Pulmonary artery endothelial cell (primary cell): ENCODE results near the gene KCNJ1. TPM values are rescaled to one million over a fixed set of nuclear protein-coding genes. Genes with fewer than 3 reads are reported as not detected.

Source experiments
- DNase-seq: peaks from one replicate; pipeline ENCODE4 v3.0.0-alpha.2; 2011; ENCODE audit warnings: low read depth, low spot score
- total RNA-seq: library from RNA; depleted of rRNA; stranded (reverse); fragments of >200 nt; gene quantifications from 2 replicates; pipeline ENCODE4 v1.2.3, GENCODE V29; 2014

KCNJ1 gene
- total RNA-seq, 1 donor from 2014 or later: not detected

DNA sequence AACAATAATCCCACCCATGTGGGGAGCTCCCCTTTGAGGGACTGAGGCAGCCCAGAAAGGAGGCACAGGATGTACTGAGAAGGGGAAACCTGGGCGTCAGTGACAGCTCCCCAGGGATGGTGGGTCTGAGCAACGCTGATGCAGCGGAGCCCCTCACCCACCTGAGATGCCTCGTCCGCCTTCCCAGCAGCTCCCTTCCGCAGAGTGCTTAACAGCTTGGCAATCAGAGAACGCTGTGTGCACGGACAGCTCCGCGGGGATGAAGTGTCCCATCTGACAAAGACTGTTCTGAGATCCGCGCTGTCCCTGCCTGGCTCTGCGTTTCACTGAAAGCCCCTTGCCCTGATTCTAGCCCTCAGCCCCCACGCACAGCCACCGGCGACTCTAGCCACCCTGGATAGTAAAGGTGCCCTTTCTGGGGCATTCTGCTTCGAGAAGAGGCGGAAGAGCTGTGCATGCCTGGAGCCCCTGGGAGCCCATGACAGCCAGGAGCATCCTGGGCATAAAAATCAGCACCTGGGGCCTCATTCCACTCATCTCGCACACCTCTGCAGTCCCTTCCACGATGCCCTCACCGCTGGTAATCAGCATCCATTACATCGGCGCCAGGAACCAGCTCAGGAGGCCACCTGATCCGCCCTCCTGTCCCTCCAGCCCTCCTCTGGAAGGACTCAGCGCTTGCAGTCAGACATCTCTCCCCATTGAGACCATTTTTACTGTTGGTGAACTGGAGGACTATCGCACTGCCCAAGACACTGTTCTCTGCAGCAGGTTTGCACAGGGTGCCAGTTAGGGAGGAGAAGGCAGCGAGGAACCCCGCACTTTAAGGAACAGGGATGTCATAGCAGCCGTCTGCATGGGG is 34.8 kb upstream of the KCNJ1 start:
- no peak for DNase-seq

DNA sequence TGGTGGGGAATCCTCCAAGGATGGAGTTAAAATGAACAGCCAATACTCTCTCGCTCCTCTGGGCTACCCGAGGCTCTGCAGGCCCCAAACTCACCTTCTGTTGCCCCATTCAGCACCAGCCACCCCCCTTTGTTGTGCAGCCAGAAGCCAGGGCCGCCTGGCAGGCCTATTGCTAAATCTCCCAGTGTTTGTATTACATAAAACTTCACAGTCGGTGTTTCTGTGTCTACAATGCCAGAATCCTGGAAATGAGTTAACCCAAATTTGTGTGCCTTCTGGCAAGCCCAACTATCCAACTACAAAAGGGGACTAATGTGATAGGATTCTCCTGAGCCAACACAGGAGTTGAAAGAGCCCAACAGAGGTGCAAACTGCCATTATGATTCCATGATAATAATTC is 33.4 kb upstream of the KCNJ1 start:
- DNase-seq: no peak

DNA sequence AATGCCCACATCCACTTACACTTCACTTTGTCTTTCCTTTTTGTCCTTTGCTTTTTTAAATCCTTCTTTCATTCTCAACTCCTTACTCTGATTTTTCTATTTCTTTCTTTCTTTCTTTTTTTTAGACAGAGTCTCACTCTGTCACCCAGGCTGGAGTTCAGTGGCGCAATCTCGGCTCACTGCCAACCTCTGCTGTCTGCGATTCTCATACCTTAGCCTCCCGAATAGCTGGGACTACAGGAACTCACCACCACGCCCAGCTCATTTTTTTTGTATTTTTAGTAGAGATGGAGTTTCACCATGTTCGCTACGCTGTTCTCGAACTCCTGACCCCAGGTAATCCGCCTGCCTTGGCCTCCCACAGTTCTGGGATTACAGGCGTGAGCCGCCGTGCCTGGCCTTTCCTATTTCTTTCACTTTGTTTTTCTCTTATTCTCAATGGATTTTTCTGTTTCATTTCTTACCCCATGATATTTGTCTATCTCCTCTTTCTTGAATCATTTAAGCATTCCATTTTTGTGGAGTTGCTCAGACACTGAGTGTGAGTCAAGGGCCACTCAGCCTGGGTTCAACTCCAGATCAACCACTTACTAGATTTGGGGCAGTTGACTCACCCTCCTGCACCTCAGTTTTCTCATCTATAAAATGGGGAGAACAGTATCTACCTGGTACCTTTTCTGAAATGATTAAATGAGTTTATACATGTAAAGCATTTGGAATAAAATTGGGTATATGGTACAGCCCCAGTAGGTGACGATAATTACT is 31.7 kb upstream of the KCNJ1 start:
- DNase-seq: no peak

DNA sequence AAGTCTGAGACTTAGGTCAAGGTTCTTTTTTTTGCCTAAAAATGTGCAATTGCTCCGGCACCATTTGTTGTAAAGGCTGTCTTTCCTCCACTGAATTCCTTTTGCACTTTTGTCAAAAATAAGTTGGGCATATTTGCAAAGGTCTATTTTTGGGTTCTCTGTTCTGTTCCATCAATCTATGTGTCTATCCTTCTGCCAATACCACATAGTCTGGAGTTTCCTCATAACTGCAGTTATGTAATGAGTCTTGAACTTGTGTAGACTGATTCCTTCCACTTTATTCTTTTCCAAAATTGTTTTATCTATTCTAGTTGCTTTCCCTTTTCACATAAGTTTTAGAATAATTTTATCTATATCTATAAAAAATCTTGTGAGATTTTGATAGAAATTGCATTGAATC is 30.7 kb upstream of the KCNJ1 start:
- DNase-seq: no peak

DNA sequence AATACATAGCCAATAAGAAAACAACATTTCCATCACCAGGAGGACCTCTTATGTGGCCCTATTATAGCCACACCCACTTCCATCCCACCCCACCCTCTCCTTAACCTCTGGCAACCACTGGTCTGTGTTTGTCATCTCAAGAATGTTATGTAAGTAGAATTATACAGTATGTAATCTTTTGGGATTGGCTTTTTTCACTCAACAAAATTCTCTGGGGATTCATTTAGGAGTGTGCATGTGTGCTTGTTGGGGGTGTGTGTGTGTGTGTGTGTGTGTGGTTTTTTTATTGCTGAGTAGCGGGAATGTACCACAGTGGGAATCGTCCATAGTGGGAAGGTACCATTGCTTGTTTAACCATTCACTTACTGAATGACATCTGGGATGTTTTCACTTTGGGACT is 29.3 kb upstream of the KCNJ1 start:
- DNase-seq: no peak

DNA sequence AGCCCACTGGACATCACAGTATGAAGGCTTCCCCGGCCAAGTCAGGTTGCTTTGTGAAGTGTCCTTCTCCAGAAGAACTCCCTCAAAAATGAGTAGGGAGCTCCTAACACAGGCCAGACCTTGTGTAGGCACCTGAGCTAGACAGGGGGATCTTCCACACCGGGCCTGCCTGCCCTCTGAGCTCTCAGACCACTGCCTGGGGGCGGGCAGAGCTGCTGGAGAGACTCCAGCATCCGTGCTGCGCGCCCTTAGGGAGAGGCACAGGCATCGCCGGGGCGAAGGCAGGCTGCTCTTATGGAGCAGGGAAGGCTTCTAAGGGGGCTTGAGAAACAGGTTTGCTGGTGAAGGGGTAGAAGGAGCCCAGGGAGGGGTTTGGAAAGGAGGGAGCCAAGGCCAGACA is 28.4 kb upstream of the KCNJ1 start:
- DNase-seq: no peak

DNA sequence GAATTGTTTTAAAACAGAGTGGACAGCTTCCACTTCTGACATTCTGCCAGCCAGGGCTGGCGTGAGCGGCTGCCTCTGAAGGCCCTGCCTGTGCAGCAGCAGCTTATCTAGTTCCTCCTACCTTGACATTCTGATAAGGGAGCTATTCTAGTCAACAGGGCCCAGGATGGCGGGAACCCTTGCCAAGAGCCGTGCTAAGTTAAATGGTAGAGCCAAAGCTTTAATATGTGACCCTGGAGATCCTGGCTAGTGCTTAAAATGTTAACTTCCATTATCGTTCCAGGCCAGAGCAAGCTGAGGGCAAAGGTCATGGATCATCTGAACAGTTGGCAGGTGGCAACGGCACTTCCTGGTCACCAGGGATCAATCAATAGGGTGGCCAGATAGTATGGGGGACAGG is 27.6 kb upstream of the KCNJ1 start:
- DNase-seq: no peak

DNA sequence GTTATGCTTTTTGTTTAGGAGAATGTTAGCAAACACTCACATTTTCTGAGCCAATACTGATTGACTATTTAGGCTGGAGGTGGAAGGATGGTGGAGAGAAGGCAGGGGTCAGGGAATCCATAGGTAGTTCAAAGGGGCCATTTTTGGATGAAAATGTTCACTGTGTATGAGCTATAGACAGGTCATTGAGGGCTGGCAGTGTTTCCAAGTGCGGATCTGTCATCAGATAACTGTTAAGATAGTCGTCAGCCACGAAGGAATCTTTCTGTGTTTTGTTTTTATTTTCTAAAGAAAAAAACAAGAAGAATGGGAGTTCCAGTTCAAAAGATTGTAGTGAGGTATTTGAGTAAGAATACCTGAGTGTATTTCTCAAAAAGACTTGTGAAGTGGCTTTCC is 27.2 kb upstream of the KCNJ1 start:
- no peak for DNase-seq

DNA sequence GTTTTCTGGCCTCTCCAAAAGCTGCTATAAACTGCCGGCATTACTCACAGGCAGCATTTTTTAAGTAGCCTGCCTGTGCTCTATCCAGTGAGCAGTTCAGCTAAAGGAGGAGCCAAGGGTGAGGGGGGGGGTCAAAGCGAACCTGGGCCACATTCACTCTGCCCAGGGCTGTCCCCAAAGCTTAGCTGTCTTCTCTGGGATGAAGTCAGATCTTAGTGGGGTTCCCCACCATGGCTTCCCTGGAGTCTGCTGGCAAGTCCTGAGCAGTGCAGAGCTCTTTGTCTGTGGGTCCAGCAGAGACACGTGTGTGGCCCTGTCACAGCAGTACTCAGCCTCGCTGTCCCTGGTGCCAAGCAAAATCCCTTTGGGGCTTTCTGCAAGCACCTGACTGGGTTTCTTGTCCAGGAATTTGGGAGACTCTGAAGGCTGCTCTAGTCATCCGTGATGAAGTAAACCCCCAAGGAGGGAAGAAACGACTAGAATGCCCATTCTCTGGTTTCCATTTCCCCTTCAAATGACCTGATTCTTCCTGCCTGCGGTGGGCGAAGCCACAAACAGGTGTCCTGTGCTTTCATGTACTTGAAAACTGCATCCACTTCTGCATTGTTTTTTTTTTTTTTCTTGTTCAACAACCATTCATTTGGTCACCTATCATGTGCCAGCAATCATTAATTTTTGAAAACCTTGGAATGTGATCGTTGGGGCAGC is 26.6 kb upstream of the KCNJ1 start:
- no peak for DNase-seq

DNA sequence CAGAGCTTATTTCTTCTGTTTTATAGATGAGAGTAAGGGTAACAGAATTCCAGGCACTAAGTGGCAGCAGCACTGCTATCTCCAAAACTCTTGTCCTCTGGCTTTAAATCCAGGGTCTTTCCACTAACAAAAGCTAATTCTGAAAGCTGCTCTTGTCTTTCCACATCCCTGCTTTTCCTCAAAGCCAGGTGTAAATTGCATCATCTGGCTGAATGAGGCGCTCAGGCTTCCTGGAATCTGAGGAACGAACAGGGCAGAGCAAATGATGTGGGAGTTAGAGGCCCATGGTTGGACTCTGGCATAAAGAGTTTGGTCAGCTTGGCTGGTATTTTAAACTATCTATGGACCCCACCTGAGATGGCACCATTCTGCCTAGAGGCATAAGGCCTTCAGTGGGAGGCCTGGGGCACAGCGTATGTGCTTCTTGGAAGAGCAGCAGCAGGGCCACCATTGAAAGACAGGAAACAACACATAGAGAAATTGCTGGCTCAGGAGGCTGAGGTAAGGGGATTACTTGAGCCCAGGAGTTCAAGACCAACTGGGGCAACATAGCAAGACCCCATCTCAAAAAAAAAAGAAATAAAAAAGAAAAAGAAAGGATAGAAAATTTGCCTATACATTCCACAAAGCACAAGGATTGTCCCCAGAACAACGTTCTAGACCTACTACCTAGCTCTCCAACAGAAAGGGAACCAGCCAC is 25.9 kb upstream of the KCNJ1 start:
- DNase-seq: no peak

DNA sequence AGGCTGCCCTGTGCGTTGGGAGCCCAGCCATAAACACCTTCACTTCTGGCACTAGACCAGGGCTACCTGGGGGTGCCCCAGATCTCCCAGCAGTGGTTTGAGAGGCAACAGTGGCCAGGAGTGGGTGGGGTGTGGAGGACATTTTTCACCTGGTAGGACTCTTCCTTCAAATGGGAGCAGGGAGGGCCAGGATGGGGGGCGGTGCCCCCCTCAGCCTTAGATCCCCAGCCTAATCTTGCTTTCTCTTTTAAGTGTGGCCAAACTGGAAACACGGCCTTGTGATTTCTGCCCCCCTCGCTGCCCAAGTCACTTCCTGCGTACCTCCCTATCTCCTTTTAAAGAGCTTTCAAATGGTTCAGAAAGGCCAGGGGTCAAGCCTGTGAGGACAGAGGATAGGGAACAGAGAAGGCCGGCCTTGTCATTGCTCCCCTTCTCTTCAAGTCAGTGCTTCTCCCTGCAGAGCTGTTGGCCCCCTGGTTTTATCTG is 24.9 kb upstream of the KCNJ1 start:
- DNase-seq: no peak

DNA sequence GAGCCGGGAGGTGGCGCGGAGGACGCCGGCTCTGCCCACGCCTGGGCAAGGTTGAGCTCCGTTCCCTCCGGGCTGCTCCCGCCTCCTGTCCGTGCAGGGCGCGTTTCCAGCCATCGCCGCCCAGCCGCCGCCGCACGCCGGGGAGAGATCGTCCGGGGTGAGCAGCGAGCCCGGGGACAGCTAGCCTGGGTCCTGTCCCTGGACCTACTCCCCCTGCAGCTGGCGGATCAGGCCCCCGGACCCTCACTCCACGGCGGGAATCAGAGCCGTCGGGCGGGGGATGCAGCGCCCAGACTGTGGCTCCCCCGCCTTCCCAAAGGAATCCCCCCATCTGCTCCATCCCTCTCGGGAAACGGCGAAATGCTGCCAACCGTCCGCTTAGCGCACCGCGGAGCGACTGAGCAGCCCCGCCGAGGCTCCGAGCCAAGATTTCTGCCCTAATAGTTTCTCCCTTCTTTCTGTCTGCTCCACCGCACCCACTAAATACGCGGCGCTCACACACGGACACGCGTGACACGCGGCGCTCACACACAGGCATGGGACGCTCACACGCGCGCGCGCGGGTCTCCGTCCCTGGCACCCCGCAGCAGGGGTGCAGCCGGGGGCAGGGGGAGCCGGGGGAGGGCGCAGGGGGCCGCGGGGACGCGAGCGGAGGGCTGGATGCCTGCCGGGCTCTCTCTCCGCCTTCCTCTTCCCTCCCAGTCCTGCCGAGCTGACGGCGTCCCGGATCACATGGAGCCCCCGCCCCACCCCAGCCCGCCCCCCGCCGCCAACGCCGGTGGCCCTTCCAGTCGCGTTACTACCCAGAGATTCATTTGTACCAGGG is 23.7 kb upstream of the KCNJ1 start, which contains the start of gene KCNJ5:
KCNJ5 (plus strand) TSS at position 814 of the 826 bp plus-strand sequence. CDS start 19,918 bp downstream, outside the sequence.
- DNase-seq: no peak

DNA sequence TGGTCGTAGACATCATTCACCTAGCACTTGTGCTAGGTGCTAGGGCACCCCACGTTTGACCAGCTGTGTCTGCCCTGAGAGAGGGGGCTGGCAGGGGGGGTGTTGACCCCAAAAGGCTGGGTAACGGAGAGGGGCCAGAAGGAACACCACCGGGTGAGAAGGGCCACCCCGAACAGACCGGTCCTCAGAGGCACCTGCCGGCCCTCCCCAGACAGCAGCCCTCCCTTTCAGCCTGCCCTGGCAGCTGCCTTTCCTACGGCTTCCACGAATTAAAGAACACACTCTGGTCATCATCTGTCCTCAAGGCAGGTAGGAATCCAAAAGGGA is 23.1 kb upstream of the KCNJ1 start:
- DNase-seq: no peak

DNA sequence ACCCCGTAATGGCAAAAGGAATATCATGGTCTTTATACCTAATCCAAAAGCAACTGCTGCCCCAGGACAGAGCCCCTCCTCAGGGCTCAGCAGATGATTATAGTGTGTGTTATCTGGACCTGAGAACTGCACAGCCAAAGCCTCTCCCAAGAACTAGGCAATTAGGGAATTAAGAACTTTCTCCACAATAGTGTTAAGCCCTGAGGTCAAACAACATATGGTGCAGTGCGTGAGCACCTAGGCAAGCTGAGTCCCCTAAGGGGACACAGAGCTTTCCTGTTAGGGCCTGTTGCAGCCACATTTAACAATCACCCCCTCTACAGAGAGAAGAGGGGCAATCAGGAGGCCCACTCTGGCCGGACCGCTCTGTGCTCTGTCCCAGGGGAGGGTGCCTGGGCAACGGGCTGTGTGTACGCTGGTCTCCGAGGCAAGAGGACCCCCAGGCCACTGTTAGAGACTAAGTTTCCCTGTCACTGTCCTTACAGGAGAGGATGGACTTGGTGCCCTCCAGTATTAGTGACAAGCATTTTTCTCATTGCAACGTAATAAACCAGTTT is 22.6 kb upstream of the KCNJ1 start:
- DNase-seq: no peak

DNA sequence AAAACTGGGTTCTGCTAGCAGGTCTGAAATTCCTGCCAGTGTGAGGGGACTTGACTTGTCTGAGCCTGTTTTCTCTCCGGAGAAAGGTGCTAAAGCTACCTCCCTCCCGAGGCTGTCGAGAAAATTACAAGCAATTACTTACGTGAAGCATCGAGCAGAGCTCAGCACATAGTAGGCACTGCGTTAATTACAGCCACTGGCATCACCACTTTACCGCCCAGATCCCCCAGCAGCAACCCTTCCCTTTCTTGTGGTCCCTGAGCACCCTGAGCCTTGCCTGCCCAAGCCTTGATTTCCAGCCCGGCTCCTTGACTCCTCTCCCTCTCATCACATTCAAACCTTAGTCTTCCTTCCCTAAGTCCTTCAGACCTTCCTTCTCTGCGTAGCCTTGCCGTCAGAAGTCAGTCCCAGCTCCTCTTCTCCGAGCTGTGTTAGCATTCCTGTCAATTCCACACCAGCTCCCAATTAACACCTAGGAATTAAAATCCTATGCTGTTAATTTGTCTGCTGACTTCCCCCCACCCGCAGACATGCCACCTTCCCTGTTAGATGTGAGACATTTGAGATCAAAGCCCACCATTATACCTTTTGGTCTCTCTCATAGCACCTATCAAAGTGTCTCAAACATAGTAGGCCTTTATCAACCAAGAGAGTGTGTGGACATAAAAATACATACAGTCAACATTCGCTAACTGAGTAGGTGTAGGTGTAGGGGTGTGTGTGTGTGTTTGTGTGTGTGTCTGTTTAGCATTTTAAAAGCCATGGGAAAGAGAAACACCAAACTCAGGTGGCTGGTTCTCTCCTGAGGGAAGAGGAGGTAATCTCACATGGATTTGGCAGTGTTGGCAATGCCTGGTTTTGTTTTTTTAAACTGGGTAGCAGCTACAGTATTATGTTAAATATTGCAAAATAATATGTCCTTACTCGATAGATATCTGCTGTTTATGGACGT is 21.2 kb upstream of the KCNJ1 start:
- no peak for DNase-seq

DNA sequence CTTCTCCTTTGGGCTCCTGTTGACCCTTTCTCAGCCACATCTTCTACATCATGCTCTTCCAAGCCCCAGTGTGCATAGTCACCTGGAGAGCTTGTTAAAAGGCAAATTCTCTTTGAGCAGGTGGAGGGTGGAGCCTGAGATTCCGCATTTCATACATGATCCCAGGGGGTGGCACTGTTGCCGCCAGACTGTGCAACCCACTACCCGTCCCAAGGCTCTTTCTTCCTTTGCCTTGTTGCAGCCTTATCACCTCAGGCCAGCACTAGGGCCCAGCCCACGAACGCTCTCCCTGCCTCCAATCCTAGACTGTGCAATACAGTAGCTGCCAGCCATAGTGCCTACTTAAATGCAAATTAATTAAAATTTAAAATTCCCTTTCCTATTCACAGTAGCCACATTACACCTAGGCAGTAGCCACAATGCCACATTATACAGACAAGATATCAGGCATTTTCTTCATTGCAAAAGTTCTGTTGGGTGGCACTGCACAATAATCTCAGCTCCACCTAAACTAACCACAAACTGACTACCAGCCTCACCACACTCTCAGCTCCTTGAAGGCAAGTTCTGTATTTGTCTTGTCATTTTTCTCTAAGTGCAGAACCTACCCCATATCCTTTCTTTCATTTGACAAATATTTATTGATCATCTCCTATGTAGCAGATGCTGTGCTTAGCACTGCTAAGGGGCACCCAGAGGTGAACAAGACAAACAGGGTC is 19.5 kb upstream of the KCNJ1 start:
- DNase-seq: no peak

DNA sequence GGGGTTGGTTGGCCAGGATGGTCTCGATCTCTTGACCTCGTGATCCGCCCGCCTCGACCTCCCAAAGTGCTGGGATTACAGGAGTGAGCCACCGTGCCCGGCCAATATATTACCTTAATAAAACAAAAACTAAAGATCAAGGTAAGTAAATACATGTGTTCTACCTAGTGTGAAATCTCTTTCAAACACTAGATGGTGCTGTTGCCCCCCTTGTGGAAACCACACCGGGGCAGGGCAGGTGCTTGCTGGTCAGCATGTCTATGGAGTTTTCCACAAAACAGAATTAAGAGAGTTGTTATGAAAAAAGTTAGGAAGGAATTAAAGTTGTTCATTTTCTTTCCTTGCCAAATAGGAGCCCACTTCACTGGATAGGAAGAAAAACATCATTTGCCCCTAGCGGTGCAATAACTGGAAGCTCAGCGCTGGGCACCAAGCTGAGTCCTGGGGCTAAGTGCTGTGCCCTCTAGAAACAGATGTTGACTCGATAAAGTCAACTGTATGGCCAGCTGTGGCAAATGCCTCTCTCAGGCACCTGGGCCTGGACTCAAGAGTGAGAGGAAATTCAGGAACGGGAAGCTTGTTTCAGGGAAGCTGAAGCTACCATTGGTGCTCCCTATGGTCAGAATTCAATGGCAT is 17.7 kb upstream of the KCNJ1 start:
- peak; percentile 33 for DNase-seq

DNA sequence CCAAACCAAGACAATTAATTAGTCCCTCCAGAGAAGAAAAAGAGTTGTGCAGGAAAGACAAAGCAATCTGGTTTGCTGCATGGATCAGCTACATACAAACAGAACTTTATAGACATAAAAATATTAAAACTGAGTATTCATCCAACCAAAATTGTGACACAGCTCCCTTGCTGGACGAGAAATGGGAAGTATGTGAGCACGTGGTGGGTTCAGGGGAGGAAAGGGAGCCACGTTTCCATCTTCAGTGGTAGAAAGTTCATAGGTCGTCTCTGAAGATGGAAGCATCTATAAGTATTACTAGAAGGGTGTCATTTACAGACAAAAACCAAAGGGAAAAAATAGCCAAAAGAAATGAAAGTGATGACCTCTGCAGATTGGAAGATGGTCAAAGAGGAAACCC is 17.0 kb upstream of the KCNJ1 start:
- DNase-seq: no peak
